Adrenal gland (tissue), 12 donors: ENCODE results near the gene AFF1. TPM values are rescaled to one million over a fixed set of nuclear protein-coding genes. Genes with fewer than 3 reads are reported as not detected.
A peak's percentile ranks its signal among the peaks of the same experiment; 100 is the strongest.

Experiments used
- DNase-seq, 7 donors: peaks; one replicate each; pipeline ENCODE4 v3.0.0-alpha.2; 2019 to 2020
- H3K27ac ChIP-seq, 5 donors: fragments of 200-600 bp; sonication (generic) in 4 of 5; 1 replicate in 3 of 5; 2 replicates in 2 of 5; pipeline versions ENCODE4 v1.5.1 to v1.8.0; 2016 to 2020; ENCODE audit warnings: mild to moderate bottlenecking in 1 of 5
- H3K27me3 ChIP-seq: fragments of 200-600 bp; 2 replicates; pipeline ENCODE4 v1.8.0; 2021
- H3K36me3 ChIP-seq, 2 donors: fragments of 200-600 bp; replicated peaks in 1 of 2; 1 replicate in 1 of 2; 2 replicates in 1 of 2; pipeline versions ENCODE4 v1.5.1 to v1.8.0; 2018 to 2022
- H3K4me1 ChIP-seq, 2 donors: fragments of 200-600 bp; replicated peaks in 1 of 2; 1 replicate in 1 of 2; 2 replicates in 1 of 2; pipeline versions ENCODE4 v1.5.1 to v1.8.0; 2018 to 2021
- H3K4me3 ChIP-seq, 4 donors: fragments of 200-600 bp; sonication (generic) in 3 of 4; one replicate each; pipeline ENCODE4 v1.5.1; 2016 to 2018
- H3K9me3 ChIP-seq, 3 donors: fragments of 200-600 bp; sonication (generic) in 1 of 3; replicated peaks in 1 of 3; 1 replicate in 2 of 3; 2 replicates in 1 of 3; pipeline versions ENCODE4 v1.5.1 to v1.8.0; 2016 to 2021
- POLR2A ChIP-seq, 2 donors: fragments of 450-650 bp; IDR thresholded peaks; one replicate each; pipeline ENCODE4 v1.6.1; 2017; ENCODE audit warnings: antibody characterized with exemption in 2 of 2, mild to moderate bottlenecking in 2 of 2, moderate library complexity in 1 of 2
- WGBS, 4 donors: extraction: QIAGEN DNeasy Blood & Tissue Kit in 2 of 4; methylation state at CpG; one replicate each; pipeline versions ENCODE4 v1.1.5 to v1.1.7; 2013 to 2017; 5-methylcytosine and 5-hydroxymethylcytosine counted together
- intact Hi-C, 2 donors: fragments of 100-400 bp; cut with DNase I; formaldehyde crosslinking; loops; one replicate each; pipeline versions ENCODE4 v1.14.1 to v1.15.0; 2022 to 2023
- polyA plus RNA-seq, 3 donors: library from polyadenylated mRNA; stranded (reverse); fragments of 200-250 nt in 2 of 3; fragments of 350-450 nt in 1 of 3; fragmentation: Illumina TruSeq in 1 of 3; extraction: RNeasy Lipid Tissue Mini Kit (QIAGEN cat#74804) in 1 of 3; gene quantifications; one replicate each; pipeline ENCODE4 v1.2.3, GENCODE V29; 2013 to 2014
- total RNA-seq, 9 donors: library from RNA; depleted of rRNA in 4 of 9; stranded (reverse); fragments of >200 nt in 4 of 9; fragments of 120-200 nt in 1 of 9; fragmentation: NEBNext Ultra II Directional in 1 of 9; extraction: Animal tissue kit (Norgen Biotek cat#: 25700) in 1 of 9; gene quantifications; one replicate each; pipeline versions ENCODE4 v1.1.0 to v1.2.4, GENCODE V29; 2013 to 2023
- TF ChIP-seq, protein P1 (sequence below), 6 experiments: fragments of 450-650 bp in 4 of 6; fragments of 200-600 bp in 2 of 6; sonication (generic) in 1 of 6; IDR thresholded peaks; 1 replicate in 5 of 6; 2 replicates in 1 of 6; pipeline versions ENCODE4 v1.5.1 to v1.8.0; 2016 to 2021; ENCODE audit warnings: antibody characterized with exemption in 6 of 6, mild to moderate bottlenecking in 2 of 6, moderate library complexity in 1 of 6
- donor health status: healthy with polysubstance abuse.
- donor health status: Bipolar disorder and iron deficiency.
- donor health status: DM: yes; HTN: yes; CAD: no.
- donor health status: DM: no; HTN: no; CAD: no.
- donor health status: DM: no; HTN: no; CAD: no.
- donor health status: DM: yes; HTN: yes; CAD: no.

Gene AFF1
- total and polyA plus RNA-seq, 12 donors = 9.9 to 109 (median 52.3) TPM

DNA sequence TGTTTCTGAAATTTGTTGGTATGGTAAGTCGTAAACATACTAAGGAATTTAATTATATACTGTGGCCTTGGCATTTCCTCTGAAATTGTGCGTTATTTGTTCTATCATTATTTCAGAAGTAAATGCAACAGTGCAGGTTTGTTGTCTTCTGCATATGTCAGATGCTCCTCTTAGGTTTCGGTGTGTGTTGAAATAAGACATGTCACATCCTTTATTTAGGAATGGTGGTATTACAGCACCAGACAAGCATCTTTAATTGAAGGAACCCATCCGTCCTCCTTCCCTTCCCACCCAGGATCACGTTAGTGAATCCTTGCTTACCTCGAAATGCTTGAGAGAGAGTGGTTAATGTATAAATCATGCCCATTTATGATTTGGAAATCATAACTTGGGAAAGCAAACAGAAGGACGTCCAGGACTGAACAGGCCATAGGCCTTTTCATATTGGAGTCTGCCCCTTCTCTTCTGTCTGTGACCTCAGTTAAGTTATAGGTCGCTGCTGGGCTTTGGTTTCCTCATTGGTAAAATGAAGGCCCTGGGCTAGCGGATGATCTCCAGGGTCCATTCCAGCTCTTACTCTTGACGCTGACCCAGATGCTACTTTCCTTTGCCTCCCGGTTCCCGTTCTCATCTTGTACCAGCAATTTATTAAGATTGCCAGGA, 151.5 kb downstream of the AFF1 start:
- H3K27ac ChIP-seq = no peak overlapping the region
- TF ChIP-seq, protein P1, sequence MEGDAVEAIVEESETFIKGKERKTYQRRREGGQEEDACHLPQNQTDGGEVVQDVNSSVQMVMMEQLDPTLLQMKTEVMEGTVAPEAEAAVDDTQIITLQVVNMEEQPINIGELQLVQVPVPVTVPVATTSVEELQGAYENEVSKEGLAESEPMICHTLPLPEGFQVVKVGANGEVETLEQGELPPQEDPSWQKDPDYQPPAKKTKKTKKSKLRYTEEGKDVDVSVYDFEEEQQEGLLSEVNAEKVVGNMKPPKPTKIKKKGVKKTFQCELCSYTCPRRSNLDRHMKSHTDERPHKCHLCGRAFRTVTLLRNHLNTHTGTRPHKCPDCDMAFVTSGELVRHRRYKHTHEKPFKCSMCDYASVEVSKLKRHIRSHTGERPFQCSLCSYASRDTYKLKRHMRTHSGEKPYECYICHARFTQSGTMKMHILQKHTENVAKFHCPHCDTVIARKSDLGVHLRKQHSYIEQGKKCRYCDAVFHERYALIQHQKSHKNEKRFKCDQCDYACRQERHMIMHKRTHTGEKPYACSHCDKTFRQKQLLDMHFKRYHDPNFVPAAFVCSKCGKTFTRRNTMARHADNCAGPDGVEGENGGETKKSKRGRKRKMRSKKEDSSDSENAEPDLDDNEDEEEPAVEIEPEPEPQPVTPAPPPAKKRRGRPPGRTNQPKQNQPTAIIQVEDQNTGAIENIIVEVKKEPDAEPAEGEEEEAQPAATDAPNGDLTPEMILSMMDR (IDR thresholded peaks at IDR 0.05) = no peak
- no peak for TF ChIP-seq POLR2A (IDR thresholded peaks at IDR 0.05)
- 91 to 94% (median 92%) methylated on average over 12 of the region's 12 CpGs for WGBS, 4 donors
- H3K36me3 ChIP-seq = no peaks in the 10 kb centered on the region
- H3K4me3 ChIP-seq = no peak overlapping the region
- peaks cover 0 to 19% of the 10 kb centered on the region in 2 donors for H3K4me1 ChIP-seq
- intact Hi-C loops = loop anchor here in 1 of 2 donors (5.0 kb wide), 1 partner anchor 164 kb away; no protein-coding TSS in a partner anchor
- DNase-seq = no peak
- H3K9me3 ChIP-seq = no peaks in the 10 kb centered on the region
- H3K27me3 ChIP-seq = no peaks in the 10 kb centered on the region

GRCh38 chr4:87087015-87087414, 152.2 kb downstream of the AFF1 start:
- H3K4me3 ChIP-seq = no peak overlapping the region
- 67 to 74% (median 70%) methylated on average over 1 of the region's 1 CpG for WGBS, 4 donors
- intact Hi-C loops = loop anchor here in 1 of 2 donors (5.0 kb wide), 1 partner anchor 165 kb away; no protein-coding TSS in a partner anchor
- TF ChIP-seq, protein P1 (IDR thresholded peaks at IDR 0.05) = no peak
- no peak for TF ChIP-seq POLR2A (IDR thresholded peaks at IDR 0.05)
- H3K27me3 ChIP-seq = no peaks in the 10 kb centered on the region
- DNase-seq = no peak
- no peaks in the 10 kb centered on the region for H3K9me3 ChIP-seq
- peak overlapping the region in 1 of 5 donors; percentile 56 for H3K27ac ChIP-seq
- peaks cover 0 to 11% of the 10 kb centered on the region in 2 donors for H3K4me1 ChIP-seq
- no peaks in the 10 kb centered on the region for H3K36me3 ChIP-seq

- peak in 2 of 7 donors; percentile 23 to 32 for DNase-seq
- no peaks in the 10 kb centered on the region for H3K36me3 ChIP-seq
- H3K4me3 ChIP-seq = no peak overlapping the region
- peak overlapping the region in 1 of 5 donors; percentile 56 for H3K27ac ChIP-seq
- H3K4me1 ChIP-seq = peaks cover 0 to 13% of the 10 kb centered on the region in 2 donors
- no peaks in the 10 kb centered on the region for H3K9me3 ChIP-seq
- WGBS, 4 donors = 17 to 36% (median 31%) methylated on average over 1 of the region's 1 CpG
- intact Hi-C loops = loop anchor here in 1 of 2 donors (5.0 kb wide), 1 partner anchor 165 kb away; no protein-coding TSS in a partner anchor
- H3K27me3 ChIP-seq = no peaks in the 10 kb centered on the region
- TF ChIP-seq, protein P1 (IDR thresholded peaks at IDR 0.05) = no peak
- TF ChIP-seq POLR2A (IDR thresholded peaks at IDR 0.05) = no peak
These were observed 152.6 kb downstream of the AFF1 start for GRCh38 chr4:87087420-87087819.

- Histone ChIP-seq H3K36me3 (no peaks in the 10 kb centered on the region), H3K4me1 (peaks cover 0 to 21% of the 10 kb centered on the region in 2 donors), H3K4me3 (no peak overlapping the region), H3K9me3 (no peaks in the 10 kb centered on the region), H3K27me3 (no peaks in the 10 kb centered on the region), H3K27ac (no peak overlapping the region)
- WGBS, 4 donors = 89 to 95% (median 94%) methylated on average over 8 of the region's 8 CpGs
- intact Hi-C loops = loop anchor here in 1 of 2 donors (5.0 kb wide), 1 partner anchor 166 kb away; no protein-coding TSS in a partner anchor
- no peak for DNase-seq
- TF ChIP-seq, protein P1 (IDR thresholded peaks at IDR 0.05) = no peak
- no peak for TF ChIP-seq POLR2A (IDR thresholded peaks at IDR 0.05)
These were observed 153.4 kb downstream of the AFF1 start for GRCh38 chr4:87088186-87088585.
